ENCODE data around the gene INHBC.
"Not testable (repeated sequence)": the region's sequence is repeated elsewhere in the genome, so short reads cannot be mapped to it uniquely, and the experiment has no call there.

INHBC gene, protein sequence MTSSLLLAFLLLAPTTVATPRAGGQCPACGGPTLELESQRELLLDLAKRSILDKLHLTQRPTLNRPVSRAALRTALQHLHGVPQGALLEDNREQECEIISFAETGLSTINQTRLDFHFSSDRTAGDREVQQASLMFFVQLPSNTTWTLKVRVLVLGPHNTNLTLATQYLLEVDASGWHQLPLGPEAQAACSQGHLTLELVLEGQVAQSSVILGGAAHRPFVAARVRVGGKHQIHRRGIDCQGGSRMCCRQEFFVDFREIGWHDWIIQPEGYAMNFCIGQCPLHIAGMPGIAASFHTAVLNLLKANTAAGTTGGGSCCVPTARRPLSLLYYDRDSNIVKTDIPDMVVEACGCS

DNA sequence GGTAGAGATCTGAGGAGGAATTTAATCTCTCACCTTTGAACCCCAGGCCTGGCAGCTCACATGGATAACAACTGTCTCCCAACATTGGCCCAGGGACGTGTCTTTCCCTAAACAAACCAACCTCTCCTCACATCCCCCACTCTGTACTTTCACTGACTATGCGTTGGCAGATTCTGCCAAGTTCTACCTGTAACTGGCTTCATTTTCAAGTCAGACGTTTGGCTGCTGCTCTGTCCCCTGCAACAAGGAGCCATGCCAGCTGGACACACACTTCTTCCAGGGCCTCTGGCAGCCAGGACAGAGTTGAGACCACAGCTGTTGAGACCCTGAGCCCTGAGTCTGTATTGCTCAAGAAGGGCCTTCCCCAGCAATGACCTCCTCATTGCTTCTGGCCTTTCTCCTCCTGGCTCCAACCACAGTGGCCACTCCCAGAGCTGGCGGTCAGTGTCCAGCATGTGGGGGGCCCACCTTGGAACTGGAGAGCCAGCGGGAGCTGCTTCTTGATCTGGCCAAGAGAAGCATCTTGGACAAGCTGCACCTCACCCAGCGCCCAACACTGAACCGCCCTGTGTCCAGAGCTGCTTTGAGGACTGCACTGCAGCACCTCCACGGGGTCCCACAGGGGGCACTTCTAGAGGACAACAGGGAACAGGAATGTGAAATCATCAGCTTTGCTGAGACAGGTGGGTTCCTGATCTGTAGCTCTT lies at the start of gene INHBC:
TSS of gene INHBC (plus strand) at position 268 of the 707 bp plus-strand sequence. CDS start at position 371, 103 bp downstream.
- no peak for DNase-seq

DNA sequence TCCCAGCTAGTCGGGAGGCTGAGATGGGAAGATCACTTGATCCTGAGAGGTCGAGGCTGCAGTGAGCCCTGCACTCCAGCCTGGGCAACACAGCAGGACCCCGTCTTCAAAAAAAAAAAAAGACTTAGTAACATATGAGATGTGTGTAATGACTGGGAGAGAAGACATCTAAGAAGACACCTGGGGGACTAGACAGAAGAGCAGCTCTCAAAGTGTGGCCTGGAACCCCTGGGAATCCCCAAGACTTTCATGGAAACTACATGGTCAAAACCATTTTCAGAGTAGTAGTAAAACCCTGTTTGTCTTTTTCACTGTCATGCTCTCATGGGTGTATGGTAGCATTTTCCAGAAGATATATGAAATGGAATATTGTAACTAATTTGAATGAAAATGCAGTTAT lies 49.0 kb upstream of the INHBC start:
- no peak for DNase-seq

DNA sequence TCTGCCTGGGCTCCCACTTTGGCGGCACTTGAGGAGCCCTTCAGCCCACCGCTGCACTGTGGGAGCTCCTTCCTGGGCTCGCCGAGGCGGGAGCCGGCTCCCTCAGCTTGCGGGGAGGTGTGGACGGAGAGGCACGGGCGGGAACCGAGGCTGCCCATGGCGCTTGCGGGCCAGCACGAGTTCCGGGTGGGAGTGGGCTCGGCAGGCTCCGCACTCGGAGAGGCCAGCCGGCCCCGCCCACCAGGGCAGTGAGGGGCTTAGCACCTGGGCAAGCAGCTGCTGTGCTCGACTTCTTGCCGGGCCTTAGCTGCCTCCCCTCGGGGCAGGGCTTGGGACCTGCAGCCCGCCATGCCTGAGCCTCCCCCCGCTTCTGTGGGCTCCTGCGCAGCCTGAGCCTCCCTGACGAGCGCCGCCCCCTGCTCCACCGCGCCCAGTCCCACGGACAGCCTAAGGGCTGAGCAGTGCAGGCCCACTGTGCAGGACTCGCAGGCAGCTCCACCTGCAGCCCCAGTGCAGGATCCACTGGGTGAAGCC lies 48.3 kb upstream of the INHBC start:
- DNase-seq: no peak

DNA sequence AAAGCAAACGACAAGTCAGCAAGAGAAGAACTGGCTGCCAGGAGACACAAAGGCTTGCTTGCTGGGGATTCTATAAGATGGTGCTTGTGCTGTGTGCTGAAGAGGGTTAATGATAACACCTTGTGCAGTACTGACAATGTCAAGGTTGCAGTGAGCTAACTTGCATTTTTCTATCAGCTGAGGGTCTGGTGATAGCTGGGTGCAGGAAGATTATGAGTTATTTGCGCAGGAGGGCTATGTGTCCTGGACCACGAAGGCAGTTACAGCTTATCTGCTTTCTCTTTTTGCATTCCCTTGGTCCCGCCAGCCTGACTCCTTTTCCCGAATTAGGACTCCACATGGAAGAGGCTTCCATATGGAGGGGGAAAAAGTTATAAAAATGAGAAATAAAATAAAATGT lies 46.2 kb upstream of the INHBC start:
- no peak for DNase-seq

DNA sequence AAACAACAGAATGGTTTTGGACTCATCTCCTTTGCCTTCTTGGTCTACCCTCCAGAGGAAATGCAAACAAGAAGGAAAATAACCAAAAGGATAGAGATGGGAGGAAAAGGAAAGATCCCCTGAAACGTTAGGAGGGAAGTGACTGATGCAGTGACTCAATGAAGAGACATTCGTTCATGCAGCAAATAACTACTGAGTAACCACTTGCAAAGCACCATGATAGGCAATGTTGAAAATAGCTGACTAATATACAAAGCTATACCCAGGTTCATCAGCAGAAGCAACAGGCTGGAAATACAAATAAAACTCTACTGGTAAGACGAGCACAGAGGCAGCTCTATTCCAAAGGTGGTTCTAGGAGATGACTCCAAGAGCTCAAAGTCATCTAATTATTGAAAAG lies 45.6 kb upstream of the INHBC start:
- no peak for DNase-seq

DNA sequence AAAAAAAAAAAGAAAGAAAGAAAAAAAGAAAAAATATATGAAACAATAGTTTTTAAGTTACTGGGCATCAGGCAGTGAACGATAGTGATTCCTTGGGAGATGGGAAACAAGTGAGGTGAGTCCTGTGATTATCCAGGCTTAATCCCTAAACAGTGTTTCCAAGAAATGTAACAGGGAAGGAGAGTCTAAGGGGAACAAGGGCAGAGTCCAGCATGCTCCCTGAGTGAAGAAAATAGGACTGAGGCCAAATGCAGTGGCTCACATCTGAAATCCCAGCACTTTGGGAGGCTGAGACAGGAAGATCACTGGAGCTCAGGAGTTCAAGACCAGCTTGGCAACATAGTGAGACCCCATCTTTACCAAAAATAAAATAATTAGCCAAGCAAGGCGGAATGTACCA lies 44.4 kb upstream of the INHBC start:
- DNase-seq: no peak

DNA sequence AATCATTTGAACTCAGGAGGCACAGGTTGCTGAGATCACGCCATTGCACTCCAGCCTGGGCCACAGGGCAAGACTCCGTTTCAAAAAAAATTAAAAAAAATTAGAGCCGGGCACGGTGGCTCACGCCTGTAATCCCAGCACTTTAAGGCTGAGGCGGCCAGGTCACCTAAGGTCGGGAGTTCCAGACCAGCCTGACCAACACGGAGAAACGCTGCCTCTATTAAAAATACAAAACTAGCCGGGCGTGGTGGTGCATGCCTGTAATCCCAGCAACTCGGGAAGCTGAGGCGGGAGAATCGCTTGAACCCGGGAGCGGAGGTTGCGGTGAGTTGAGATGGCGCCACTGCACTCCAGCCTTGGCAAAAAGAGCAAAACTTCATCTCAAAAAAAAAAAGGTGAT lies 39.5 kb upstream of the INHBC start:
- no peak for DNase-seq

DNA sequence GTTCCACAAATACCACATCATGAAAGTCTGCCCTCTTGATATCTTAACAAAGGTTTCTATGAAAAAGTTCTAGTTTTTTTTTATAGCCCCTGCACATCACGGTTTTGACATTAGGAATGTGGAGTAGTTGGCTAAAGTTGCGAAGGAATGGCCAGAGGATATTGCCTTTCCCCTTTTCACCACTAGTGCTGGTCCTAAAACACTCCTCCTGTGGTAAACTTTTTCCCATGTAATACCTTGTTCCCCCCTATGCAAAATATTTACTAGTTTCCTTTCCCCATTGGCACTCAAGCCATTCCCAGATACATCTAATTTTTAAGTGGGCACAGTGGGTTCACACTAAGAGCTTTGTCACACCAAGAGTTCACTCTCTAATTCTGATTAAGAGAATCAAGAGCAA lies 37.1 kb upstream of the INHBC start:
- no peak for DNase-seq

DNA sequence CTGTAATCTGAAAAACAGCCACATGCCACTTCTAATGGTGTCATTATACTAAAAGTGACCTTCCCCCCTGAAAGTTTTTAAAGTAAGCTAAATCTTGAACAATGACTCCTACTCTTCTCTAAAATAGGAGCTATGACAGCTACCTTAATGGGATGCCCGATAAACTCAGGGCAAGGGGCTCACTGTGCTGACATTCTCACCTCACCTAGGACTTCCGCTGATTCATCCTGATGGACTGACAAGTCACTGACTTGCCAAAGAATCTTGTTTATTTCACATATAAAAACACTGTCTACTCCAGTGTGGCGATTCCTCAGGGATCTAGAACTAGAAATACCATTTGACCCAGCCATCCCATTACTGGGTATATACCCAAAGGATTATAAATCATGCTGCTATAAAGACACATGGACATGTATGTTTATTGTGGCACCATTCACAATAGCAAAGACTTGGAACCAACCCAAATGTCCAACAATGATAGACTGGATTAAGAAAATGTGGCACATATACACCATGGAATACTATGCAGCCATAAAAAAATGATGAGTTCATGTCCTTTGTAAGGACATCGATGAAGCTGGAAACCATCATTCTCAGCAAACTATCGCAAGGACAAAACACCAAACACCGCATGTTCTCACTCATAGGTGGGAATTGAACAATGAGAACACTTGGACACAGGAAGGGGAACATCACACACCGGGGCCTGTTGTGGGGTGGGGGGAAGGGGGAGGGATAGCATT lies 34.7 kb upstream of the INHBC start:
- DNase-seq: not testable (repeated sequence)

DNA sequence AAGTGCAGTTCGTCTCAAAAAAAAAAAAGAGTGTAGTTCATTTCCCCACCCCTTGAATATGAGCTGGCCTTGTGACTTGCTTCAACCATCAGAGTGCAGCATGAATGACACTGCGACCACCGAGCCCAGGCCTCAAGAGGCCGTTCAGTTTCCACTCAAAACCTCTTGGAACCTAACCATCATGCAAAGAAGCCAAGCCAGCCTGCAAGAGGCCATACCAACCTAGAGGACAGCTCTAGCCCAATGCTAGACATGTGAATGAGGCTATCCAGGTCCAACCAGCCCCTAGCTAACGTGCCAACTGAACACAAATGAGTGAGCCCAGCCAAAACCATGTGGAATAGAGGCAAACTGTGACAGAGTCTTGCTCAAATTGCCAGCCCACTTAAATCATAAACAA lies 33.4 kb upstream of the INHBC start:
- DNase-seq: no peak

DNA sequence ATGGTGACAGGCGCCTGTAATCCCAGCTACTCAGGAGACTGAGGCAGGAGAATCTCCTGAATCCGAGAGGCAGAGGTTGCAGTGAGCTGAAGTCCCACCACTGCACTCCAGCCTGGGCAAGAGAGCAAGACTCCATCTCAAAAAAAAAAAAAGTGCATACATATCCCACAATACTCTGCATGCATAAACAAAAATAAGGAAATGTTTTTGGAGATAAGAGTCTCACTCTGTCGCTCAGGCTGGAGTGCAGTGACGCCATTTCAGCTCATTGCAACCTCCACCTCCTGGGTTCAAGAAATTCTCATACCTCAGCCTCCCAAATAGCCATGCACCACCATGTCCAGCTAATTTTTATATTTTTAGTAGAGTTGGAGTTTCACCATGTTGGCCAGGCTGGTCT lies 32.4 kb upstream of the INHBC start:
- DNase-seq: not testable (repeated sequence)

DNA sequence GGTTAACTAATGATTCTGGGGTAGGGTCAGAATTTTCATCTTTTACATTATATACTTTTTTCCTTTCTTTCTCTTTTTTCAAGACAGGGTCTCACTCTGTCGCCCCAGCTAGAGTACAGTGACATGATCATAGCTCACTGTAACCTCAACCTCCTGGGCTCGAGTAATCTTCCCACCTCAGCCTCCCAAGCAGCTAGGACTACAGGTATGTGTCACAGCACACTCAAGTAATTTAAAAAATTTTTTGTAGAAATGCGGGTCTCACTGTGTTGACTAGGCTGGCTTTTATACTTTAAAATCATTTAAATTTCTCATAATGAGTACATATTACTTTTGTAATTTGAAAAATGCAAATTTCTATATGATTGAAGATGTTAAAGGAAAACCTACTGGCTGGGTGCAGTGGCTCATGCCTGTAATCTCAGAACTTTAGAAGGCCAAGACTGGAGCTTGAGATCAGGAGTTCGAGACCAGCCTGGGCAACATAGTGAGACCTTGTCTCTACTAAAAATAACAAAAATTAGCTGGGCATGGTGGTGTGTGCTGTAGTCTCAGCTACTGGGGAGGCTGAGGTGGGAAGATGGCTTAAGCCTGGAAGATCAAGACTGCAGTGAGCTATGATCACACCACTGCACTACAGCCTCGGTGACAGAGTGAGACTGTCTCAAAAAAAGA lies 29.5 kb upstream of the INHBC start:
- DNase-seq: no peak

DNA sequence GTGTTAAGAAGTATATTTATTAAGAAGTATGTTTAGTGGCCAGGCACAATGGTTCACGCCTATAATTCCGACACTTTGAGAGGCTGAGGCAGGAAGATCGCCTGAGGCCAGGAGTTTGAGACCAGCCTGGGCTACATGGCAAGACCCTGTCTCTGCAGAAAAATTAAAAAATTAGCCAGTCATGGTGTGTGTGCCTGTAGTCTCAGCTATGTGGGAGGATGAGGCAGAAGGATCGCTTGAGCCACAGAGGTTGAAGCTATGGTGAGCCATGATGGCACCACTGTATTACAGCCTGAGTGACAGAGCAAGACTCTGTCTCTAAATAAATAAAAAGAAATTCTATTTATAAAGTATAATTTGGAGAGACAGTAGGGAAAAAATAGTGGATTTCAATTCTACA lies 24.1 kb upstream of the INHBC start:
- no peak for DNase-seq

DNA sequence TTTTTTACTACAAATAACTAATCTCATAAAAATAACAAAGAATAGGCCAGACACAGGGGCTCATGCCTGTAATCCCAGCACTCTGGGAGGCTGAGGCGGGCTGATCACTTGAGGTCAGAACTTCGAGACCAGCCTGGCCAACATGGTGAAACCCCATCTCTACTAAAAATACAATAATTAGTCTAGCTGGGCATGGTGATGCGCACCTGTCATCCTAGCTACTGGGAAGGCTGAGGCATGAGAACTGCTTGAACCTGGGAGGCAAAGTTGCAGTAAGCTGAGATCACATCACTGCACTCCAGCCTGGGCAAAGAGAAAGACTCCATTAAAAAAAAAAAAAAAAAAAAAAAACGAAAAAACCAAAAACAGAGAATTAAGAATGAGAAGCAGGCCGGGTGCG lies 20.4 kb upstream of the INHBC start:
- not testable (repeated sequence) for DNase-seq

DNA sequence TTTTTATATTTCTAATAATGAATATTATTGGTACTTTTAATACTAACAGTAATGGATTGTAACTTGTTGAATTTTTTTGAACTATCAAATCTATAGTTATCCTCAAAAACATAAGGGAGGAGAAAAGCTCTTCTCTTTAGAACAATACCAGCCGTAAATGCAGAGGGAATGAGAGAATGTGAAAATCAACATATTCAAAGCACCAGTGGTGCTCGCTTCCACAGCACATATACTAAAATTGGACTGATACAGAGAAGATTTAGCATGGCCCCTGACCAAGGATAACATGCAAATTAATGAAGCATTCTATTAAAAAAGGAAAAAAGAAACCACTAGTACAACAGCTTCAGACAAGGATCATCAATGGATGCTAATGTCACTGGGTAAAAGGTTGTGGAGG lies 19.5 kb upstream of the INHBC start:
- DNase-seq: no peak

DNA sequence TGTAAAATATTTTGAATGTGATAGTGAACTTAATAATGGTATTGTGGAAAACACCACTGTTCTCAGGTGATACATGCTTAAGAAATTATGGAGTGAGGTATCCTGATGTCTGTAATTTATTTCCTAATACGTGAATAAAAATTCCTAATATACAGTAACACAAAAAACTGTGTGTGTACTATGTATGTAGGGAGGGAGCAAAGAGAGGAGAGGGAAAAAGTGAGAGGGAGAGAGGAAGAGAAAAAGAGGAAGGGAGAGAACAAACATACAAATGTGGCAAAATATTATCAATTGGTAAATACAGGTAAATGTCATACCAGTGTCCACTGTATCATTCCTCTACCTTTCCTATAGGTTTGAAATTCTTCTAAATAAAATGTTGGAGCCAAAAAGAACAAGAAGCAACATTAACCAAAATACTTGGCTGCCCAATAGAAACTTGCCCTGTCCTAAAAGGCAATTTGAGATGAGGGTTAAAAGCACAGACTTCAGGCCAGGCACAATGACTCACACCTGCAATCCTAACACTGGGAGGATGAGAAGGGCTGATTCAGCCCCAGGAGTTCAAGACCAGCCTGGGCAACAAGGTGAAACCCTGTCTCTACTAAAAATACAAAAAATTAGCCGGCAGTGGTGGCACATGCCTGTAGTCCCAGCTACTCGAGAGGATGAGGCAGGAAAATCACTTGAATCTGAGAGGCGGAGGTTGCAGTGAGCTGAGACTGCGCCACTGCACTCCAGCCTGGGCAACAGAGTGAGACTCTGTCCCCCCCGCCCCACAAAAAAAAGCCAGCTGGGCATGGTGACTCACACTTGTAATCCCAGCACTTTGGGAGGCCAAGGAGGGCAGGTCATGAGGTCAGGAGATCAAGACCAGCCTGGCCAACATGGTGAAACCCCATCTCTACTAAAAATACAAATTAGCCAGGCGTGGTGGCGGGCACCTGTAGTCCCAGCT lies 18.3 kb upstream of the INHBC start:
- no peak for DNase-seq

DNA sequence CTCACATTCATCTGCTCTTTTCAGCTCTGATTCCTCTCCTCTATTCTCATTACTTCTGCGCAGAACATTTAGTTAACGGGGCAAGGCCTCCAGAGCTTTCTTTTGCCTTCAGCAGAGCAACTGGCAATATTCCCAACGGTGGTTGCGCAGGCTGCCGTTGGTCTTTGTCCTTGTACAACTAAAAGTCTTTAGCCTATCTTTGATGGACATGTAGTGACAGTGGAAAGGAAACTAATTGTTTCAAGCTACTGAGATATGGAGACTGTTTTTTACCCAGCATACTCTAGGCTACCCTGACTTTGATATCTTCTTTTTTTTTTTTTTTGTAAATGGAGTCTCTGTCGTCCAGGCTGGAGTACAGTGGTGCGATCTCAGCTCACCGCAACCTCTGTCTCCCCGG lies 16.3 kb upstream of the INHBC start:
- no peak for DNase-seq

DNA sequence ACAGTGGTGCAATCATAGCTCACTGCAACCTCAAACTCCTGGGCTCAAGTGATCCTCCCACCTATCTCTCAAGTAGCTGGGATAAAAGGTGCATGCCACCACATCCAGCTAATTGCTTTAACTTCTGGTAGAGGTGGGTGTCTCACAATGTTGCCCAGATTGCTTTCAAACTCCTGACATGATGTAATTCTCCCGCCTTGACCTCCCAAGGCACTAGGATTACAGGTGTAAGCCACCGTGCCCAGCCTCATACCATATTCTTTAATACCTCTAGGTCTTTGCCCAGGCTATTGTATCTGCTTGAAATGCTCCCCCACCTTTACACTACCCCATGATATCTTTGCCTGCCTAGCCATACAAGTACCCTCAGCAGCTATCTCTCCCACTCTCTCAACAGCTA lies 15.1 kb upstream of the INHBC start:
- DNase-seq: no peak

DNA sequence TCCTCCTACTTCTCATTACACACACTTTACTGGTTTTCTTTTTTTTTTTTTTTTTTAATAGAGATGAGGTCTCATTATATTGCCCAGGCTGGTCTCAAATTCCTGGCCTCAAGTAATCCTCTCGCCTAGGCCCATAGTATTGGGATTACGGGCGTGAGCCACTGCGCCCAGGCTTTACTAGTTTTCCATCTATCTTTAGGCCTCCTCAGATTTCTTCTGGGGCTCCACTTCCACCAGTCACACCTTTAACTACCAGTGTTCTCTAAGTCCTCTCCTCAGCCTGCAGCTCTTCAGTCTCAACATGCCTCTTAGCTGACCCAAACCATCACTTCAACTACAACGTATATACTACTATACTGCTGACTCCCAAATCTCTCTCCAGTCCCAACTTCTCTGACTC lies 14.1 kb upstream of the INHBC start:
- DNase-seq: no peak

DNA sequence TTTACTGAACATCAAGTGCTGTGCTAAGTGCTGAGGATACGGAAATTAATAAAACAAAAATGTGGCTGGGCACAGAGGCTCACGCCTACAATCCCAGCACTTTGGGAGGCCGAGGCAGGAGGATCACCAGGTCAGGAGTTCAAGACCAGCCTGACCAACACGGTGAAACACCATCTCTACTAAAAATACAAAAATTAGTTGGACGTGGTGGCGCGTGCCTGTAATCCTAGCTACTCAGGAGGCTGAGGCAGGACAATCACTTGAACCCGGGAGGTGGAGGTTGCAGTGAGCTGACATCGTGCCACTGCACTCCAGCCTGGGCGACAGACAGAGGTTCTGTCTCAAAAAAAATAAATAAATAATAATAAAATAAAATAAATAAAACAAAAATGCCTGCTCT lies 7.6 kb upstream of the INHBC start:
- not testable (repeated sequence) for DNase-seq

DNA sequence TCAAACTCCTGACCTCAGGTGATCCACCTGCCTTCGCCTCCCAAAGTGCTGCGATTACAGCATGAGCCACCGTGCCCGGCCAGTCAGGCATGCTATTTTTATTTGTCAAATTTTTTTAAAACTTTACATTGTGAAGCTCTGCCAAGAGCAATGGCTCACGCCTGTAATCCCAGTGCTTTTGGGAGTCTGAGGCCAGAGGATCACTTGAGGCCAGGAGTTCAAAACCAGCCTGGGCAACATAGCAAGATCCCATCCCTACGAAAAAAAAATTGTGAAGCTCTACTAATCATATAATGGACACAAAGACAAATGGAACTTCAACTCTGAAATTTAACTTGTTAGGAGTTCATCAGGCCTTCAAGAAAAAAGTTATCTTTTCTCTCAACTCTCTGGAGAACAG lies 5.6 kb upstream of the INHBC start:
- no peak for DNase-seq

All from Kasumi-1 (cell line).